ENCODE results near the gene CELSR1.

DNA sequence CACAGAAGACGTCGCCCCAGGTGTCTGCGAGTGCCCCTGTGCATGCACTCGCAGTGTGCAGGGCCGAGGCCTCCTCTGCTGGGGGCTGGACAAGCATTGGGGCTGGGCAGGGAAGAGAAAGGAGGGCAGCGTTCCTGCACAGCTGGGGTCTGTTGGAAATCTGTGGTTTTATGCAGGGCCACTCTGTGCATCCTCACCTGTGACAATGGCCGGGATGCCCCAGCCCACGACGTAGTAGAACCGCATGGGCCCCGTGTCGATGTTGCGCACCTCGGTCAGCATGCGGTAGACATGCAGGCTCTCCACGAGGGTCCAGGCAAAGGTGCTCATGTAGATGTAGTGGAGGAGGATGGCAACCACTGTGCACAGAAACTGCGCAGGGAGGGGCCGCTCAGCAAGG lies 164.7 kb downstream of the CELSR1 start:
- TF ChIP-seq POLR2A (IDR thresholded peaks at IDR 0.05; ENCODE audit: low read length) (no peak), GATA1 (IDR thresholded peaks at IDR 0.05; ENCODE audit: low read depth, low read length) (no peak)

All from erythroblast (primary cell).